Adrenal gland (tissue), 12 donors: ENCODE measurements around the gene CDC25B. TPM values are rescaled to one million over a fixed set of nuclear protein-coding genes. Genes with fewer than 3 reads are reported as not detected.

ENCODE experiments used
- DNase-seq, 7 donors: peaks; one replicate each; pipeline ENCODE4 v3.0.0-alpha.2; 2019 to 2020
- H3K27ac ChIP-seq, 5 donors: fragments of 200-600 bp; sonication (generic) in 4 of 5; 1 replicate in 3 of 5; 2 replicates in 2 of 5; pipeline versions ENCODE4 v1.5.1 to v1.8.0; 2016 to 2020; ENCODE audit warnings: mild to moderate bottlenecking in 1 of 5
- H3K27me3 ChIP-seq: fragments of 200-600 bp; 2 replicates; pipeline ENCODE4 v1.8.0; 2021
- H3K36me3 ChIP-seq, 2 donors: fragments of 200-600 bp; replicated peaks in 1 of 2; 1 replicate in 1 of 2; 2 replicates in 1 of 2; pipeline versions ENCODE4 v1.5.1 to v1.8.0; 2018 to 2022
- H3K4me1 ChIP-seq, 2 donors: fragments of 200-600 bp; replicated peaks in 1 of 2; 1 replicate in 1 of 2; 2 replicates in 1 of 2; pipeline versions ENCODE4 v1.5.1 to v1.8.0; 2018 to 2021
- H3K4me3 ChIP-seq, 4 donors: fragments of 200-600 bp; sonication (generic) in 3 of 4; one replicate each; pipeline ENCODE4 v1.5.1; 2016 to 2018
- H3K9me3 ChIP-seq, 3 donors: fragments of 200-600 bp; sonication (generic) in 1 of 3; replicated peaks in 1 of 3; 1 replicate in 2 of 3; 2 replicates in 1 of 3; pipeline versions ENCODE4 v1.5.1 to v1.8.0; 2016 to 2021
- POLR2A ChIP-seq, 2 donors: fragments of 450-650 bp; IDR thresholded peaks; one replicate each; pipeline ENCODE4 v1.6.1; 2017; ENCODE audit warnings: antibody characterized with exemption in 2 of 2, mild to moderate bottlenecking in 2 of 2, moderate library complexity in 1 of 2
- WGBS, 4 donors: extraction: QIAGEN DNeasy Blood & Tissue Kit in 2 of 4; methylation state at CpG; one replicate each; pipeline versions ENCODE4 v1.1.5 to v1.1.7; 2013 to 2017; 5-methylcytosine and 5-hydroxymethylcytosine counted together
- intact Hi-C, 2 donors: fragments of 100-400 bp; cut with DNase I; formaldehyde crosslinking; loops; one replicate each; pipeline versions ENCODE4 v1.14.1 to v1.15.0; 2022 to 2023
- polyA plus RNA-seq, 3 donors: library from polyadenylated mRNA; stranded (reverse); fragments of 200-250 nt in 2 of 3; fragments of 350-450 nt in 1 of 3; fragmentation: Illumina TruSeq in 1 of 3; extraction: RNeasy Lipid Tissue Mini Kit (QIAGEN cat#74804) in 1 of 3; gene quantifications; one replicate each; pipeline ENCODE4 v1.2.3, GENCODE V29; 2013 to 2014
- total RNA-seq, 9 donors: library from RNA; depleted of rRNA in 4 of 9; stranded (reverse); fragments of >200 nt in 4 of 9; fragments of 120-200 nt in 1 of 9; fragmentation: NEBNext Ultra II Directional in 1 of 9; extraction: Animal tissue kit (Norgen Biotek cat#: 25700) in 1 of 9; gene quantifications; one replicate each; pipeline versions ENCODE4 v1.1.0 to v1.2.4, GENCODE V29; 2013 to 2023
- TF ChIP-seq, protein P1 (sequence below), 6 experiments: fragments of 450-650 bp in 4 of 6; fragments of 200-600 bp in 2 of 6; sonication (generic) in 1 of 6; IDR thresholded peaks; 1 replicate in 5 of 6; 2 replicates in 1 of 6; pipeline versions ENCODE4 v1.5.1 to v1.8.0; 2016 to 2021; ENCODE audit warnings: antibody characterized with exemption in 6 of 6, mild to moderate bottlenecking in 2 of 6, moderate library complexity in 1 of 6
- donor health status: healthy with polysubstance abuse.
- donor health status: Bipolar disorder and iron deficiency.
- donor health status: DM: yes; HTN: yes; CAD: no.
- donor health status: DM: no; HTN: no; CAD: no.
- donor health status: DM: no; HTN: no; CAD: no.
- donor health status: DM: yes; HTN: yes; CAD: no.

CDC25B gene
- total and polyA plus RNA-seq, 12 donors, result 5.5 to 61.7 (median 14.7) TPM

DNA sequence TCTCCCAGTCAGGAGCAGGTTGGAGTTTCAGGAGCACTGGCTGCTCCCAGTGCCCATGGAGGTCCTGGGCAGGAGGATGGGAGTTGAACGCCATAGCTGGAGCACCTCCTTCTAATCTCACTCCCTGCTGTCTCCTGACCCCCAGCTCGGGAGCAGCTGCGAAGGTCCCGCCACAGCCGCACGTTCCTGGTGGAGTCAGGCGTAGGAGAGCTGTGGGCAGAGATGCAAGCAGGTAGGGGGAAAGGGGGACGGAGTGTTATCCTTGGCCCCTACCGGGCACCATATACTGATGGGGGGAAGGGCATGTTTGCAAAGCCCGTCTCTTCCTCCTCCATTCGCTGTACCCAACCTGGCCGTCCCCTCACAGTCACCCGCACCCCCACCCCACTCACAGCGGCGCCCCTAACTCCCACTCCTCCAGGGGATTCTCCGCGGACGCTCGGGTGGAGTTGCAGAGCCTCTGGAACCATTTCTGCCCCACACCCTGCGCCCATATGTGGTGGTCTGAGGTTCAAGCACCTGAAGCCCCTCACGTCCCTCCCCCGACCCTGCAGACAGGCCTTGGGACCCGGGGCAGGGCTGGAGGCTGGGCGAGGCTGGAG lies 46.9 kb upstream of the CDC25B start:
- Histone ChIP-seq H3K9me3 (no peaks in the 10 kb centered on the region), H3K4me3 (no peak overlapping the region), H3K27ac (no peak overlapping the region), H3K4me1 (peaks cover 0 to 5% of the 10 kb centered on the region in 2 donors), H3K27me3 (no peaks in the 10 kb centered on the region), H3K36me3 (no peaks in the 10 kb centered on the region)
- intact Hi-C loops, result no loop called here
- DNase-seq, result no peak
- TF ChIP-seq POLR2A (IDR thresholded peaks at IDR 0.05), result no peak
- TF ChIP-seq, protein P1, sequence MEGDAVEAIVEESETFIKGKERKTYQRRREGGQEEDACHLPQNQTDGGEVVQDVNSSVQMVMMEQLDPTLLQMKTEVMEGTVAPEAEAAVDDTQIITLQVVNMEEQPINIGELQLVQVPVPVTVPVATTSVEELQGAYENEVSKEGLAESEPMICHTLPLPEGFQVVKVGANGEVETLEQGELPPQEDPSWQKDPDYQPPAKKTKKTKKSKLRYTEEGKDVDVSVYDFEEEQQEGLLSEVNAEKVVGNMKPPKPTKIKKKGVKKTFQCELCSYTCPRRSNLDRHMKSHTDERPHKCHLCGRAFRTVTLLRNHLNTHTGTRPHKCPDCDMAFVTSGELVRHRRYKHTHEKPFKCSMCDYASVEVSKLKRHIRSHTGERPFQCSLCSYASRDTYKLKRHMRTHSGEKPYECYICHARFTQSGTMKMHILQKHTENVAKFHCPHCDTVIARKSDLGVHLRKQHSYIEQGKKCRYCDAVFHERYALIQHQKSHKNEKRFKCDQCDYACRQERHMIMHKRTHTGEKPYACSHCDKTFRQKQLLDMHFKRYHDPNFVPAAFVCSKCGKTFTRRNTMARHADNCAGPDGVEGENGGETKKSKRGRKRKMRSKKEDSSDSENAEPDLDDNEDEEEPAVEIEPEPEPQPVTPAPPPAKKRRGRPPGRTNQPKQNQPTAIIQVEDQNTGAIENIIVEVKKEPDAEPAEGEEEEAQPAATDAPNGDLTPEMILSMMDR (IDR thresholded peaks at IDR 0.05), result no peak
- WGBS, 4 donors, result 66 to 81% (median 68%) methylated on average over 13 to 24 of the region's 24 CpGs

DNA sequence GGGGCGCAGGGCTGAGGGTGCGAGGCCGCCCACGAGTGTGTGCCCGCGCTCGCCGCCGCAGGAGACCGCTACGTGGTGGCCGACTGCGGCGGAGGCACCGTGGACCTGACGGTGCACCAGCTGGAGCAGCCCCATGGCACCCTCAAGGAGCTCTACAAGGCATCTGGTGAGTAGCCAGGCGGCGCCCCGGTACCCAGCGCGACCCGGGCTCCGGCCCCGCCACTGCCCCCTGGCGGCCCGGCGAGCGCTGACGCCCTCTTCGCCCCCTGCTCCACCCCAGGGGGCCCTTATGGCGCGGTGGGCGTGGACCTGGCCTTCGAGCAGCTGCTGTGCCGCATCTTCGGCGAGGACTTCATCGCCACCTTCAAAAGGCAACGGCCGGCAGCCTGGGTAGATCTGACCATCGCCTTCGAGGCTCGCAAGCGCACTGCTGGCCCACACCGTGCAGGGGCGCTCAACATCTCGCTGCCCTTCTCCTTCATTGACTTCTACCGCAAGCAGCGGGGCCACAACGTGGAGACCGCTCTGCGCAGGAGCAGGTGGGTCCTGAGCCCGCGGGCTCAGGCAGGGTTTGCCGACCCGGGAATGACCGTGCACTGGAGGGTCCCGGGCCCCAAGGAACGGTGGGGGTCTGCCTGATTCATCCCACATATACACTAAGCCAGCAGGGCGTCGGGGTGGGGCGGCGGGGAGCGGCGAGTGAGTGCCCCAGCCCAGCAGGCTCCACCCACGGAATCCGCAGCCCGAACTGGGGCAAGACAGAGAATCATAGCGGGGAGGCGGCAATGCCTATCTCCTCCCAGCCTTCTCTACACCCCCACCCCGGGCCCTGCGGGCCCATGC lies 46.2 kb upstream of the CDC25B start:
- intact Hi-C loops, result no loop called here
- Histone ChIP-seq H3K36me3 (no peaks in the 10 kb centered on the region), H3K4me1 (peaks cover 0 to 5% of the 10 kb centered on the region in 2 donors), H3K27ac (no peak overlapping the region), H3K9me3 (no peaks in the 10 kb centered on the region), H3K27me3 (no peaks in the 10 kb centered on the region), H3K4me3 (no peak overlapping the region)
- TF ChIP-seq, protein P1 (IDR thresholded peaks at IDR 0.05), result peak; percentile 47 to 73 (median 50)
- TF ChIP-seq POLR2A (IDR thresholded peaks at IDR 0.05), result no peak
- peak in 2 of 7 donors; percentile 46 to 51 for DNase-seq
- WGBS, 4 donors, result 30 to 55% (median 47%) methylated on average over 4 to 72 of the region's 72 CpGs

DNA sequence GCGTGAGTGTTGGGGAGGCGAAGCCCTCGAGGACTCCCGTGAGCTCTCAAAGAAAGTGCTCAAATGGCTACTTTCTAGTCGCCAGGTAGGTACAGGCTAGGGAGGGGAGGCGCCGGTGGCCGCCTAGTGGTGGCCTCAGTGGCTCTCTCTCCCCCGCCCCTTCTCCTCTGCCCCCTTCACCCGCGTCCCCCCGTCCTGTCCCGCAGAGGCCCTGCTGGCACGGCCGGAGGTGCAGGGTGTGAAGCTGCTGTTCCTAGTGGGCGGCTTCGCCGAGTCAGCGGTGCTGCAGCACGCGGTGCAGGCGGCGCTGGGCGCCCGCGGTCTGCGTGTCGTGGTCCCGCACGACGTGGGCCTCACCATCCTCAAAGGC lies 44.8 kb upstream of the CDC25B start:
- no peak for DNase-seq
- intact Hi-C loops, result no loop called here
- Histone ChIP-seq H3K9me3 (no peaks in the 10 kb centered on the region), H3K36me3 (no peaks in the 10 kb centered on the region), H3K4me1 (peaks cover 0 to 5% of the 10 kb centered on the region in 2 donors), H3K27me3 (no peaks in the 10 kb centered on the region), H3K4me3 (peak overlapping the region in 1 of 4 donors; percentile 44), H3K27ac (no peak overlapping the region)
- 60 to 83% (median 73%) methylated on average over 5 to 31 of the region's 31 CpGs for WGBS, 4 donors
- TF ChIP-seq, protein P1 (IDR thresholded peaks at IDR 0.05), result no peak
- no peak for TF ChIP-seq POLR2A (IDR thresholded peaks at IDR 0.05)

DNA sequence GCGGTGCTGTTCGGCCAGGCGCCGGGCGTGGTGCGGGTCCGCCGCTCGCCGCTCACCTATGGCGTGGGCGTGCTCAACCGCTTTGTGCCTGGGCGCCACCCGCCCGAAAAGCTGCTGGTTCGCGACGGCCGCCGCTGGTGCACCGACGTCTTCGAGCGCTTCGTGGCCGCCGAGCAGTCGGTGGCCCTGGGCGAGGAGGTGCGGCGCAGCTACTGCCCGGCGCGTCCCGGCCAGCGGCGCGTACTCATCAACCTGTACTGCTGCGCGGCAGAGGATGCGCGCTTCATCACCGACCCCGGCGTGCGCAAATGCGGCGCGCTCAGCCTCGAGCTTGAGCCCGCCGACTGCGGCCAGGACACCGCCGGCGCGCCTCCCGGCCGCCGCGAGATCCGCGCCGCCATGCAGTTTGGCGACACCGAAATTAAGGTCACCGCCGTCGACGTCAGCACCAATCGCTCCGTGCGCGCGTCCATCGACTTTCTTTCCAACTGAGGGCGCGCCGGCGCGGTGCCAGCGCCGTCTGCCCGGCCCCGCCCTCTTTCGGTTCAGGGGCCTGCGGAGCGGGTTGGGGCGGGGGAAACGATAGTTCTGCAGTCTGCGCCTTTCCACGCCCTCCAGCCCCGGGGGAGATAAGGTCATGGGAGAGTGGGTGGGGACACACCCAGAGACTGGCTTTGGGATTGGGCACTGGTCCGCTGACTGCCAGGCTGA lies 44.3 kb upstream of the CDC25B start:
- no peak overlapping the region for H3K27ac ChIP-seq

More for the DNA sequence above, 44.3 kb upstream of the CDC25B start:
- intact Hi-C loops, result no loop called here
- Histone ChIP-seq H3K27me3 (no peaks in the 10 kb centered on the region), H3K36me3 (no peaks in the 10 kb centered on the region), H3K4me1 (peaks cover 0 to 5% of the 10 kb centered on the region in 2 donors), H3K9me3 (no peaks in the 10 kb centered on the region), H3K4me3 (peak overlapping the region in 1 of 4 donors; percentile 44)
- TF ChIP-seq POLR2A (IDR thresholded peaks at IDR 0.05), result no peak
- TF ChIP-seq, protein P1 (IDR thresholded peaks at IDR 0.05), result no peak
- 35 to 68% (median 43%) methylated on average over 31 to 95 of the region's 95 CpGs for WGBS, 4 donors
- DNase-seq, result peak; percentile 56 to 83 (median 75)
